Right lung (tissue), 5 donors: Measurements from ENCODE around the gene PDE1A. TPM values are rescaled to one million over a fixed set of nuclear protein-coding genes. Genes with fewer than 3 reads are reported as not detected.
"Not testable (repeated sequence)": the region's sequence is repeated elsewhere in the genome, so short reads cannot be mapped to it uniquely, and the experiment has no call there.

Experiments used
- DNase-seq, 2 donors: peaks; one replicate each; pipeline ENCODE4 v3.0.0-alpha.2; 2013
- polyA plus RNA-seq, 5 donors: library from polyadenylated mRNA; unstranded; fragments of 120-200 nt; gene quantifications; one replicate each; pipeline versions ENCODE4 v1.2.1 to v1.2.3, GENCODE V29; 2013; ENCODE audit warnings: inconsistent platforms in 1 of 5, low replicate concordance in 1 of 5; ENCODE audit not compliant: insufficient read length in 5 of 5, insufficient read depth in 1 of 5

PDE1A gene
- polyA plus RNA-seq, 5 donors: 12.1 to 16.1 (median 14.8) TPM

- DNase-seq: no peak
These were observed 146.7 kb downstream of the PDE1A start for GRCh38 chr2:182280118-182280517.

DNA sequence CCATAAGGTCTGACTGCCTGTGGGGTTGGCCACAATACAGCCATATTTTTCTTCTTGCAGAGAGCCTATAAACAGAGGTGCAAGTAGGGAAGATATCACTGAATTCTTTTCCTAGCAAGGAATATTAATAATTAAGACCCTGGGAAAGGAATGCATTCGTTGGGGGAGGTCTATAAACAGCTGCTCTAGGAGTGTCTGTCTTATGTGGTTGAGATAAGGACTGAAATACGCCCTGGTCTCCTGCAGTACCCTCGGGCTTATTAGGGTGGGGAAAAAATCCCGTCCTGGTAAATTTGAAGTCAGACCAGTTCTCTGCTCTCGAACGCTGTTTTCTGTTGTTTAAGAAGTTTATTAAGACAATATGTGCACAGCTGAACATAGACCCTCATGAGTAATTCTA lies 150.2 kb downstream of the PDE1A start:
- not testable (repeated sequence) for DNase-seq

- no peak for DNase-seq
These were observed 158.9 kb downstream of the PDE1A start for GRCh38 chr2:182267971-182268370.

DNA sequence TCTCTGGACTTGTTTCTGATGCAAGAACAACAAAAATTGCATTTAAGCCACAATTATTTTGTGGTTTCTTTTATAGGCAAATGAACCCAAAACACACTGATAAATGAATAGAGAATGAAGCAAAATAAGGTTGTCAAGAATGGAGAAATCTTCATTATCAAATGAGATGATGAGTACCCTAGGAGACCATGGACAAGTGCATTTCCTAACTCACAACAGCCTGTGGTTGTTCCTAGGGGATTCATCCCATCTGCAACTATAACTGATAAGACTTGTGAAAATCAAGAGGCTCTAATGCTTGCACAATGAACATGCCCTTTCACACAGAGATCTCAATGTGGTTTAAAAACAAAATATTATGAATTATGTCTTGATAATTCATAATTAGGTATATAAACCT lies 159.9 kb downstream of the PDE1A start:
- DNase-seq: no peak

- no peak for DNase-seq
These were observed 161.1 kb downstream of the PDE1A start for GRCh38 chr2:182265718-182266117.

- no peak for DNase-seq
These were observed 164.9 kb downstream of the PDE1A start for GRCh38 chr2:182261860-182262387.

GRCh38 chr2:182259629-182260150 lies 167.1 kb downstream of the PDE1A start:
- DNase-seq: no peak

- no peak for DNase-seq
These were observed 174.3 kb downstream of the PDE1A start for GRCh38 chr2:182252534-182252933.

GRCh38 chr2:182248898-182249297 lies 177.9 kb downstream of the PDE1A start:
- no peak for DNase-seq

DNA sequence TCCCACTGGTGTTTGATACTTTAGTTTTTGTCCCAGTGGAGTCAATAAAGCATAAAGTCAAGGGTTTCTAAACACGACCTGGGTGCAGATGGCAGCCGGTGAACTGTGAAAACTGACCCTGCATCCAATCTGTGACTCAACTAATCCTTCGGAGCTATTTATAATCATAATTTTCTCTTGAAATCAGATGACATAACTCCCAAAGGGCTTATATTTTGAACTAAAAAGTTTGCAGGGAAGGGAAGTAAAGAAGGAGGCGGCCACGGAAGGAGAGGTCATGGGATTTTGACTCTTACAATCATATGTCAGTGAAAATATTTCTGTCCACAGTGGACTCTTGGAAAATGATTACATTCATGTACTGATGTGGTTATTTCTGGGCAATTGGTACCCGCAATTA lies 178.5 kb downstream of the PDE1A start:
- no peak for DNase-seq

GRCh38 chr2:182247831-182248230 lies 179.0 kb downstream of the PDE1A start:
- DNase-seq: no peak

- DNase-seq: no peak
These were observed 180.9 kb downstream of the PDE1A start for GRCh38 chr2:182245963-182246362.

DNA sequence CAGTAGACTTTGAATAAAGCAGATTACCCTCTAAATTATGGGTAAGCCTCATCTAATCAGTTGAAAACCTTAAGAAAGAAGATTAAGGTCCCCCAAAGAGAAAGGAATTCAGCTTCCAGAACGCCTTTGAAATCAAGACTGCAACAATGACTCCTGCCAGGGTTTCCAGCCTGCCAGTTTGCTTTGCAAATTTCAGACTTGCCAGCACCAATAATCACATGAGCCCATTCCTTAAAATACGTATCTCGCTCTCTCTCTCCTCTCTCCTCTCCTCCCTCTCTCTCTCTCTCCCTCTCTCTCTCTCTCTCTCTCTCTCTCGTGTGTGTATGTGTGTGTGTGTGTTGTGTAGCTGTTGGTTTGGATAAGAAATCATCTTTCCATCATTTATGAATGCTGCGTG lies 184.2 kb downstream of the PDE1A start:
- DNase-seq: no peak

GRCh38 chr2:182241936-182242335 lies 184.9 kb downstream of the PDE1A start:
- DNase-seq: no peak

DNA sequence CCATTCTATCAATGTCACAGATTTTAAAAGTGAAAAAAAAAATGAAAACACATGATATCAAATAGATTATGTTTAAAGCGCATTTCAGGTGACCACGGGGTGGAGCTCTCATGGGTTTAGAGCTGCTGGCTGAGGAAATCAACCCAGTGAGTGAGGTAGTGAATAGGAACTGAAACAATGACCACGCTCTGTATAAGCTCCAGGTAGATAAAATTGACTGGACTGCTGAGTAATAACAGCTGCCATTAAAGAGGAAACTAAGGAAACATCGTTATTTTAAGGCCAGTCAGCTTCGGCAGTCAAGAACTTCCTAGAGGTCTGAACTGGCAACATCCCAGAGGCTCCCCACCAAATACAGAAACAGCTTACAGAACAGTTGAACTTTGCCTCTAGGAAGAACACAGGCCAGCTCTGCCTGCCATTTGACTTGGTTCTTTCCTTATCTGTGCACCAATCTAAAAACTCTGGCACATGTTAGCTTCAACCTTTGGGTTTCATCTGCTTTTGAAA lies 185.9 kb downstream of the PDE1A start:
- peak in 1 of 2 donors; percentile 9 for DNase-seq

GRCh38 chr2:182230561-182230960 lies 196.3 kb downstream of the PDE1A start:
- DNase-seq: no peak

DNA sequence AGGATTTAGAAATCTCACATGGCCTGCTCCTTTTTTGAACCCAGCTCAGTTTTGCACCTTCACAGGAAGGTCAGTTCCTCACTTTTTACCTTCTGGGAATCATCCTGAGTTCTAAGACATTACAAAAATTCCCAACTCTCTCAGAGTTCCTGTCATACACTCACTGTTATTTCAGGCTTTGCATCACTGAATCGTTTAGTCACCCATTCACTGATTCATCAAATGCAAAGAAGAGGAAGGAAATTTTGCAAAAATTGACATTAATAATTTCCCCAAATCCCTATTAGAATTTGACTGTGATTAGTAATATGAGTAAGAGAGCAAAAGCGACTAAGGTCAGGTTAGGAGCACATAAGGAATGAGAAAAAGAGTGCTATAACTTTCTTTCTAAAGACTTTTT lies 197.5 kb downstream of the PDE1A start:
- DNase-seq: no peak

DNA sequence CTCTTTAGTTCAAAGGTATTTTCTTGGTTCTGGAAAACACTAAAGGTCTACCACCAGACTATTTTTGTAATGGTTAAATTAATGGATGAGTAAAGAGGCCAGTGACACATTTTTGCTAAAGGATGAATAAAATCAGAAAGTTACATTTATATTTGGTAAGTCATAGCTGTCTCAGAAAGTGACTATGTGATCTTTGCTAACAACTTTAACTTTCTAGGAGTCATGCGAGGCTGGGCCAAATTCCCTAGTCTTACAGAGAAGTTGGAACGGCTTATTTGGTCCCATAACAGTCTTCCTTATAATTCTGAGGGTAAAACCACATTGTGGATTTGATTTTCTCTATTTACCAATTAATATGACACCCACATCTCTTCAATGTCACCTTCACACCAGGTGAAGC lies 198.1 kb downstream of the PDE1A start:
- no peak for DNase-seq

DNA sequence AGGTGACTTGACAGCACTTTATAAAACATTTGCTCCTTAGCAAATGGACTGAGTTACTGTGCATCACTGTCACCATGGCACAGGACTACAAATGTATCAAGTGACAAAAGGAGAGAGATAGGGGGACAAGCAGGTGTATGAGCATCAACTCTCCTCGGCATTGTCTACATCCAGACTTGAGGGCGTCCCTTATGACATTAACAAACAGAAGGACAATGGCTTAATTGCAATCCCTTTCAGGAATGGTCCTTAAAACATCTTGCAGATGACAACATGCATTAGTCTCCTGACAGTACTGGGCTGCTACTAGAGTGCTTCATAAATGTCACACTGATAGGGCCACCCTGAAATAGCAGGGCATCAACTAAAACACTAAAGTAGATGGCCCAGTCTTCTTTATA lies 198.8 kb downstream of the PDE1A start:
- DNase-seq: no peak

- no peak for DNase-seq
These were observed 200.0 kb downstream of the PDE1A start for GRCh38 chr2:182226807-182227206.

DNA sequence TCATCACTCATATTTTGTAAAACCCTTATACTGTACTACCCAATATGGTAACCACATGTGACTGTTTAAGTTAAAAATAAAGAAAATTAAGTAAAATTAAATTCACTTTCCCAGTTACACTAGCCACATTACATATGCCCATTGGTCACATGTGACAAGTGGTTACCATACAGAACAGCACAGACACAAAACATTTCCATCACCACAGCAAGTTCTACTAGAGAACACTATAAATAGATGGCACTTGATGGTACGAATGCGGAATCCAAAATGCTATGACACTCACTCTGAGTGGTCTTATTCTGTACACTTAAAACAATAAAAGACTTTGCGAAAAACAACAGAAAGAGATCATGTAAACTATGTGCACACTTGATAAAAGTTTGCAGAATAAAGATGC lies 202.2 kb downstream of the PDE1A start:
- no peak for DNase-seq

DNA sequence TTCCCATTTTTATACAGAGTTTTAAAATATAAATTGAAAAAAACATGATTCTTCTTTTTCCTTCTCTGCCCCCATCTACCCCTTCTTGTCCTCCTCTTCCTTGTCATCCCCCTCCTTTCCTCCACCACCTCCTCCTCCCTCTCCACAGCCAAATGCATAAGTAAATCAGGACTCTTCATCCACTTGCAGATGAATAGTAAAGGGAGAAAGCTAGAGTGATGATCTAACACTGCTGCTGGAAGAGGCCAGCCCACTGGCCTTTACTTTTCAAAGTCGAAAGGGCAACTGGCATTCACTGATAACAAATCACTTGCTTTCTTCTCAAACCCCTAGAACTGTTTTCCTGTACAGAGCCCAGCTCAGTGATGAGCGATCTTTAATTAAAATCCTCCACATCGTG lies 205.8 kb downstream of the PDE1A start:
- DNase-seq: no peak

DNA sequence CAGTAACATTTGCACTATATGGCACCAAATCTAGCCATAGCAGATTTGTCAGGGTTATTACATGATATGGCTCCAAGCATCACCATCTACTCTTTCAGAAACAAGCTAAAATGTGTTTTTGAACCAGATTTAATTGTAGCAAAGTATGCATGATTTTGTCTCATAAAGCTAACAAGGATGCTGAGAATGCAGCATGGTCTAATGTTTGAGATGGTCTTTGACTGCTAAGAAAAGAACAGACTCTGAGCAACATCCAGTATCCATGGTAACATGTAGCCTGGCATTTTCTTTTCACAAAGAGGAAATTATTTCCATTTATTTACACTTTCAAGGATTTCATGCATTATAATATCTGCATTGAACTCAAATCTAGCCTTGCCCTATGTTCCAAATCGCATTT lies 206.5 kb downstream of the PDE1A start:
- DNase-seq: no peak

GRCh38 chr2:182210669-182211068 lies 216.2 kb downstream of the PDE1A start:
- no peak for DNase-seq
